ENCODE results near the gene MYORG.
A peak's percentile ranks its signal among the peaks of the same experiment; 100 is the strongest.

MYORG gene

GRCh38 chr9:34380511-34381315 lies 4.0 kb upstream of the MYORG start:
- TF ChIP-seq, protein P1, sequence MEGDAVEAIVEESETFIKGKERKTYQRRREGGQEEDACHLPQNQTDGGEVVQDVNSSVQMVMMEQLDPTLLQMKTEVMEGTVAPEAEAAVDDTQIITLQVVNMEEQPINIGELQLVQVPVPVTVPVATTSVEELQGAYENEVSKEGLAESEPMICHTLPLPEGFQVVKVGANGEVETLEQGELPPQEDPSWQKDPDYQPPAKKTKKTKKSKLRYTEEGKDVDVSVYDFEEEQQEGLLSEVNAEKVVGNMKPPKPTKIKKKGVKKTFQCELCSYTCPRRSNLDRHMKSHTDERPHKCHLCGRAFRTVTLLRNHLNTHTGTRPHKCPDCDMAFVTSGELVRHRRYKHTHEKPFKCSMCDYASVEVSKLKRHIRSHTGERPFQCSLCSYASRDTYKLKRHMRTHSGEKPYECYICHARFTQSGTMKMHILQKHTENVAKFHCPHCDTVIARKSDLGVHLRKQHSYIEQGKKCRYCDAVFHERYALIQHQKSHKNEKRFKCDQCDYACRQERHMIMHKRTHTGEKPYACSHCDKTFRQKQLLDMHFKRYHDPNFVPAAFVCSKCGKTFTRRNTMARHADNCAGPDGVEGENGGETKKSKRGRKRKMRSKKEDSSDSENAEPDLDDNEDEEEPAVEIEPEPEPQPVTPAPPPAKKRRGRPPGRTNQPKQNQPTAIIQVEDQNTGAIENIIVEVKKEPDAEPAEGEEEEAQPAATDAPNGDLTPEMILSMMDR (conservative IDR thresholded peaks at IDR 0.05; ENCODE audit: control insufficient read depth, insufficient read depth, low read depth, low read length) = no peak
- H3K4me3 ChIP-seq (ENCODE audit: control insufficient read depth, low read depth, low read length) = peak overlapping the region; percentile 52
- peak; percentile 59 for DNase-seq (ENCODE audit: low read depth)

DNA sequence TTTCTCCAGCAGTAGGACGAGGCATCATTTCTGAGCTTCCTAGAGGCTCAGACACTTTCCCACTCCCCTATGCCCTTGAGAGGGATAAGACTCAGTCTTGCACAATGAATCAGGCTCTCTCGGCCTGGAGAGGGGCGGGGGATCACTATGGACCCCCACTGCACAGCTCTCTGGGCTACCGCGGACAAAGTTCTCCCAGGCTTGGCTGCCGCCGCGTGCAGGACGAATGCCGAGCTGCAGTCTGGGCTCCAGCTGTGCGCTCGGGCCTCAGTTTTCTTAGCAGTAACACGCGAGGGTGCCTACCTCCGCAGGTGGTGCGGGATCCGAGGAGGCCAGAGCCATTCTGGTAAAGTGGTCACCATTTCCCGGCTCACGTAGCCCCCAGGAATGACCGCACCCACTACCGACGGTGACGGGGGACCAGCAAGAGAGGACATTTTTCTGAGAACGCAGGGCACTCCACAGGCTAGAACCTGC lies 3.4 kb upstream of the MYORG start:
- no peak for DNase-seq (ENCODE audit: low read depth)
- peak overlapping the region; percentile 10 for H3K4me3 ChIP-seq (ENCODE audit: control insufficient read depth, low read depth, low read length)

DNA sequence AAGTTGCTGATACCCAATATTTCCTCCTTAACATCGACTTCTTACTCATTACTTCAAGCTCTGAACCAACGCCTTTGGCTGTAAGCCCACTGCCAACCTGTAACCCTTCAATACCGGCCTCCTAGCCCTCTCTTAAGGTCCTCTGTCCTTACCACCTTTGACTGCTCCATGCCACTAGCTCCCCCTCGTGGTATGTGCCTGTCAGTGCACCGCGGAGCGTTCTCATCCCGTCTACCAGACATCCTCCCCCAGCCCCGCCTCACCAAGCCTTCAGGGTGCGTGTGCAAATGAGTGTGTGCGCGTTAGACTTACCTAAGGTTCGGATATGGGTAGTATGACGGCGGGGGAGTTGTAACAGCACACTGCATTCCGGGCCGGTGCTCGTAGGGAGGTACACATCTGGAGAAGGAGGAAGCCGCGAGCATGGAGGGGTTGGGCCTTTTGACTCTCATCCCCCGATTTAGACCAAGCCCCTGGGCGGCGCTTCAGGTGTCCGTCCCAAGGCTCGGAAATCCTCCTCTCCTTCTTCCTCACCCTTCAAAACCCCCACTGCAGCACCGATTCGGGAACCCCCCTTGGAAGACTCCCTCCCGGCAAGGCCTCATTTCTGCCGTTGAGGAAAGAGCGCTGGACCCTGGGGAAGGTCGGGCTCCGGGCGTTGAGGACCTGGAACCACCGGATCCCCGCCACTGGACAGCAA lies 2.8 kb upstream of the MYORG start:
- DNase-seq (ENCODE audit: low read depth) = peak; percentile 82
- TF ChIP-seq, protein P1 (conservative IDR thresholded peaks at IDR 0.05; ENCODE audit: control insufficient read depth, insufficient read depth, low read depth, low read length) = peak; percentile 99
- peak overlapping the region; percentile 49 for H3K4me3 ChIP-seq (ENCODE audit: control insufficient read depth, low read depth, low read length)

More for the DNA sequence above, 3.4 kb upstream of the MYORG start:
- TF ChIP-seq, protein P1 (conservative IDR thresholded peaks at IDR 0.05; ENCODE audit: control insufficient read depth, insufficient read depth, low read depth, low read length) = no peak

DNA sequence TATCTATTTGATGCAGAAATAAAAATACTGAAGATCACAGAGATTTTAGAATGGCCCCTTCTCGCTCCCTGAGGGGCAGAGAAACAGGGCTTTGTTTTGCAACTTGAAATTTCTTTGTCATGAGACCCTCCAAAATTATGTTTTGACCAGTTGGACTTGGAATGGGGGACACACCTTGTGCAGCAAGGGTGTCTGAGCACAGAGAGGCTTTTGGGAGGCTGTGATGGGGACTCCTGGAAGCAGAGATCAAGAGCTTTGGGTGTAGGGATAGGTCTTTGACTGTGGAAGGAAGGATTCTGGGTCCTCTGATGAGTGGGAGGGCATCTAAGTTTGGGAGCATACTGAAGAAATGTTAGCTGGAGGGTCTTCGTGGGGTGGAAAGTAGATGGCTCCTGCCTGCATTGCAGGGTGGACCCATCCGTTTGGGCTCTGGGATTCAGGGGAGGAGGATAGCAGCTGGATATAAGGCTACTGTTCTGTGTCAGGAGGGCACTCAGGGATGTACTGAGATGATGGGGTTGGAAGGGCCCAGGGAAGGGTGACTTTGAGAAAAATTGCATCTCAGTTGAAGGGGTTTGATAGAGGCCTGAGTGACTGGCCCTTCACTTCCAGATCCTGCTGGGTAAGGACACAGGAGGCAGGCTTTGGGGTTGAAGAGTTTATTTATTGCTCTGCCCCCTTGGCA lies 1.8 kb upstream of the MYORG start:
- DNase-seq (ENCODE audit: low read depth) = no peak
- no peak overlapping the region for H3K4me3 ChIP-seq (ENCODE audit: control insufficient read depth, low read depth, low read length)
- TF ChIP-seq, protein P1 (conservative IDR thresholded peaks at IDR 0.05; ENCODE audit: control insufficient read depth, insufficient read depth, low read depth, low read length) = no peak

GRCh38 chr9:34377404-34377746 lies 677 bp upstream of the MYORG start:
- TF ChIP-seq, protein P1 (conservative IDR thresholded peaks at IDR 0.05; ENCODE audit: control insufficient read depth, insufficient read depth, low read depth, low read length) = no peak
- DNase-seq (ENCODE audit: low read depth) = no peak
- H3K4me3 ChIP-seq (ENCODE audit: control insufficient read depth, low read depth, low read length) = peak overlapping the region; percentile 70

DNA sequence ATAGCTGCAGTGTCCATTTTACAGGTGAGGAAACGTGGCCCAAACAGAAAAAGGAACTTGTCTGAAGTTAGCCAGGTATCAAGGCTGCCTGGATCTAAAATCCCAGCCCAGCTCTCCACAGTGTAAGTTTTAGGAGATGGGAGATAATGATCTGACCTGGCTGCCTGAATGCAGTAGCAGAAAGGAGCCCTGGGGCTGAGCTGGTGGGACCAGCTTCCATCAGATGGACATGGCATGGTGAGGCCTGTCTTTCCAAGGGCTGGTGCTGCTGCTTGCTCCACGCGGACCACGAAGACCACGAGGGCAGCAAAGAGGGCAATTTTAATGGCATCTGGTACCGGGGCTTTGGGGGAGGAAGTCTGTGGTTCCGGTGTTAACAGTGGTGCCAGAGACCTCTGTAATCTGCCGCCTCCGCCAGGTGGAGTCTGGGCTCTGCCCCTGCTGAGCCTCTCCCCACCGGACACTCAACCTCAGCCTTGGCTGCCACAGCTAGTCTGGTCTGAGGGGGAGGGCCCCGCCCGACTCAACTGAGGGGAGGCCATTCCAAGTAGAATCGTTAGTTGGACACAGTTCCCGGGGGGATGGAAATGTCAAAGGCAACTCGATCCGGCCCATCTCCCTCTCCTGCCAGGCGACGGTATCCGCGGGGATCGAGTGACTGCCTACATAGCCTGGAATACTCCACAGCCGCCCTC lies 650 bp downstream of the MYORG start:
- H3K4me3 ChIP-seq (ENCODE audit: control insufficient read depth, low read depth, low read length) = peak overlapping the region; percentile 70
- DNase-seq (ENCODE audit: low read depth) = peak; percentile 15
- TF ChIP-seq, protein P1 (conservative IDR thresholded peaks at IDR 0.05; ENCODE audit: control insufficient read depth, insufficient read depth, low read depth, low read length) = no peak
